Activated CD4-positive, alpha-beta T cell treated with anti-CD3 and anti-CD28 coated beads, Interleukin-2, amount 10 ng/mL, durations not matched to agents 7 days and 5 days (primary cell): Measurements from ENCODE around the gene GIGYF2. TPM values are rescaled to one million over a fixed set of nuclear protein-coding genes. Genes with fewer than 3 reads are reported as not detected.
A peak's percentile ranks its signal among the peaks of the same experiment; 100 is the strongest.

ENCODE experiments used
- CTCF ChIA-PET: fragments of 350-600 bp; sonication (Branson Sonifier 250); formaldehyde crosslinking; loops from one replicate; lab custom pipeline; 2021; ENCODE audit warnings: antibody characterized with exemption; lab: Charles Lee
- POLR2A ChIA-PET: fragments of 350-600 bp; sonication (Branson Sonifier 250); formaldehyde crosslinking; loops from one replicate; lab custom pipeline; 2021; ENCODE audit warnings: antibody characterized with exemption; lab: Charles Lee
- DNase-seq: peaks from one replicate; pipeline ENCODE4 v3.0.0-alpha.2; 2020
- H3K27ac Mint-ChIP-seq: one replicate; pipeline ENCODE4 v1.8.0; 2021; ENCODE audit warnings: mild to moderate bottlenecking, moderate library complexity, mixed read lengths
- H3K27me3 Mint-ChIP-seq: one replicate; pipeline ENCODE4 v1.8.0; 2021; ENCODE audit warnings: mixed read lengths
- H3K36me3 Mint-ChIP-seq: one replicate; pipeline ENCODE4 v1.8.0; 2021; ENCODE audit warnings: low read depth, mixed read lengths
- H3K4me1 Mint-ChIP-seq: one replicate; pipeline ENCODE4 v1.8.0; 2021; ENCODE audit warnings: mixed read lengths
- H3K4me3 Mint-ChIP-seq: one replicate; pipeline ENCODE4 v1.8.0; 2021; ENCODE audit warnings: mild to moderate bottlenecking, moderate library complexity, mixed read lengths
- H3K9me3 Mint-ChIP-seq: one replicate; pipeline ENCODE4 v1.8.0; 2021; ENCODE audit warnings: mixed read lengths
- total RNA-seq, 2 experiments: library from RNA; stranded (reverse); gene quantifications; one replicate each; pipeline ENCODE4 v1.2.3, GENCODE V29; 2021

The GIGYF2 gene
- total RNA-seq, 2 experiments from 2014 or later: 54.3 to 58.7 TPM

DNA sequence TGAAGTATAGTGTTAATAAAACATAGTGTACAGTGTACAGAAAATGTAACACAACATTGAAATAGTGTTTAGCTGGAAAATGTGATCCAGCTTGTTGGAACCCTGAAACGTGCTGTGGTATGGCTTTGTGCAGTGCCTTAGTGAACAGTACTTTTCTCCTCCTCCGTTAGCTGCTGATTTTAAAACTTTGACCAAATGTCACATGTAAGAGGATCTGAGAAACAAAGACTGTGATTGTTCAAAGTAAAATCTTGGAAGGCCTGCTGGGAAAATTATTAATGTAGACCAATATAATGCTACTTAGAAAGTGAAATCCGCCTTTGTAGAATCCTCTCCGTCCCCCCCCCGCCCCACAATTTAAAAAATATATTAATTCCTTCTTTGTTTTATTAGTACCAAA, 80.1 kb downstream of the GIGYF2 start:
- POLR2A ChIA-PET: no interaction called here
- no peak overlapping the region for H3K27ac Mint-ChIP-seq
- peaks cover 23% of the 10 kb centered on the region for H3K36me3 Mint-ChIP-seq
- H3K4me3 Mint-ChIP-seq: no peak overlapping the region
- H3K27me3 Mint-ChIP-seq: no peaks in the 10 kb centered on the region
- H3K4me1 Mint-ChIP-seq: peaks cover 20% of the 10 kb centered on the region
- no peaks in the 10 kb centered on the region for H3K9me3 Mint-ChIP-seq
- CTCF ChIA-PET: no interaction called here
- no peak for DNase-seq

DNA sequence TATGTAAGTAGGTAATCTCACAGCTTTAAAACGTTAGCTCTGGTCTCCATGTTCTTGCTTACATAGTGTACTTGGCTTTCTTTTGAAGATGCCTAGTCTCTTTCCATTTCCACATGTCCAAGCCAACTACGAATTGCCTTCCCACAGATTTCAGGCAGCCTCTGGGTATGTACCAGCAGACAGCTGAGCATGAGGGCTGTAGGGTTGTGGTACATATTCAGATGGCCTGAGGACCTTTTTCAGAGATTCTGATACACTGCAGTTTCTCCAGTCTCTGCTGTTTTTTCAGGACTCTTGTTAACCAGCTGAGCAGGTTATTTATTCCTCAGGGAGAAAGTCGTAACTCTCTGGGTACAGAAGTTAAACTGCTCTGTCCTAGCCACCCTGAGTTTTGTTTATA, 82.3 kb downstream of the GIGYF2 start:
- ChIA-PET POLR2A (no interaction called here), CTCF (no interaction called here)
- Mint-ChIP-seq H3K9me3 (no peaks in the 10 kb centered on the region), H3K36me3 (peaks cover 22% of the 10 kb centered on the region), H3K27me3 (no peaks in the 10 kb centered on the region), H3K4me3 (no peak overlapping the region), H3K4me1 (peaks cover 8% of the 10 kb centered on the region), H3K27ac (no peak overlapping the region)
- DNase-seq: no peak

- no peak for DNase-seq
- CTCF ChIA-PET: interaction anchor here (0.8 kb wide), 1 partner anchor 21 kb away, joined by 3 read pairs; no protein-coding TSS in a partner anchor
- Mint-ChIP-seq H3K36me3 (peaks cover 21% of the 10 kb centered on the region), H3K27me3 (no peaks in the 10 kb centered on the region), H3K9me3 (peaks cover 2% of the 10 kb centered on the region), H3K27ac (no peak overlapping the region), H3K4me1 (peaks cover 8% of the 10 kb centered on the region), H3K4me3 (no peak overlapping the region)
- POLR2A ChIA-PET: no interaction called here
These were observed 82.8 kb downstream of the GIGYF2 start for GRCh38 chr2:232779934-232780333.

- DNase-seq: peak; percentile 25
- peaks cover 21% of the 10 kb centered on the region for H3K36me3 Mint-ChIP-seq
- peaks cover 2% of the 10 kb centered on the region for H3K9me3 Mint-ChIP-seq
- ChIA-PET POLR2A (no interaction called here), CTCF (no interaction called here)
- no peak overlapping the region for H3K4me3 Mint-ChIP-seq
- H3K4me1 Mint-ChIP-seq: peaks cover 8% of the 10 kb centered on the region
- H3K27ac Mint-ChIP-seq: no peak overlapping the region
- H3K27me3 Mint-ChIP-seq: no peaks in the 10 kb centered on the region
These were observed 84.6 kb downstream of the GIGYF2 start for GRCh38 chr2:232781765-232782164.

GRCh38 chr2:232783278-232783677, 86.1 kb downstream of the GIGYF2 start:
- Mint-ChIP-seq H3K4me3 (no peak overlapping the region), H3K36me3 (peaks cover 32% of the 10 kb centered on the region), H3K27ac (no peak overlapping the region), H3K27me3 (no peaks in the 10 kb centered on the region), H3K9me3 (peaks cover 2% of the 10 kb centered on the region), H3K4me1 (peaks cover 8% of the 10 kb centered on the region)
- ChIA-PET CTCF (interaction anchor here (1.3 kb wide), 1 partner anchor 277 kb away, joined by 4 read pairs; no protein-coding TSS in a partner anchor), POLR2A (interaction anchor here (0.6 kb wide), 1 partner anchor 420 kb away, joined by 4 read pairs; no protein-coding TSS in a partner anchor)
- no peak for DNase-seq

- Mint-ChIP-seq H3K9me3 (peaks cover 2% of the 10 kb centered on the region), H3K4me3 (no peak overlapping the region), H3K27ac (no peak overlapping the region), H3K36me3 (peaks cover 50% of the 10 kb centered on the region), H3K27me3 (no peaks in the 10 kb centered on the region), H3K4me1 (no peaks in the 10 kb centered on the region)
- no peak for DNase-seq
- ChIA-PET CTCF (interaction anchor here (1.3 kb wide), 1 partner anchor 10 kb away, joined by 3 read pairs; no protein-coding TSS in a partner anchor), POLR2A (no interaction called here)
These were observed 90.7 kb downstream of the GIGYF2 start for GRCh38 chr2:232787806-232788205.

GRCh38 chr2:232789082-232789481, 92.0 kb downstream of the GIGYF2 start:
- ChIA-PET CTCF (no interaction called here), POLR2A (no interaction called here)
- H3K27ac Mint-ChIP-seq: no peak overlapping the region
- H3K4me1 Mint-ChIP-seq: no peaks in the 10 kb centered on the region
- peaks cover 2% of the 10 kb centered on the region for H3K9me3 Mint-ChIP-seq
- H3K36me3 Mint-ChIP-seq: peaks cover 43% of the 10 kb centered on the region
- DNase-seq: no peak
- no peak overlapping the region for H3K4me3 Mint-ChIP-seq
- H3K27me3 Mint-ChIP-seq: no peaks in the 10 kb centered on the region

DNA sequence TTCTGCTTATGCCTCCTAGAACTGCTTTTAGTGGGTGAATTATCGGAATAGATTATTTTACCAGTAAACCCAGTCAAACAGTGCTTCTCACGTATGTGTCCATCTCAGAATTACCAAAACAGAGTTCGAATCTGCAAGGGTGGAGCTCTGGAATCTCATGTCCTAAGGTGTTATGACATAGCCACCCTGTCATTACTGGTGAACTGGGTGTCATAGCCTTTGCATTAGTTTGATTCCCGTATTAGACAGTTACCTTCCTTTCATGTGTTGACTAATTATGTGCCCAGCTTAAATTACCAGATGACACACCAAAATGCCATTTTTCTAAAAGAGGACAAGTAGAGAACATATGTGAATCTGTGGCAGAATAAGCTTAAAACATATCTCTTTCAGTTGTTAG, 94.4 kb downstream of the GIGYF2 start:
- Mint-ChIP-seq H3K27ac (no peak overlapping the region), H3K4me3 (no peak overlapping the region), H3K36me3 (peaks cover 51% of the 10 kb centered on the region), H3K4me1 (no peaks in the 10 kb centered on the region), H3K27me3 (no peaks in the 10 kb centered on the region), H3K9me3 (no peaks in the 10 kb centered on the region)
- CTCF ChIA-PET: interaction anchor here (0.9 kb wide), 1 partner anchor 440 kb away, joined by 3 read pairs; no protein-coding TSS in a partner anchor
- POLR2A ChIA-PET: no interaction called here
- DNase-seq: no peak

DNA sequence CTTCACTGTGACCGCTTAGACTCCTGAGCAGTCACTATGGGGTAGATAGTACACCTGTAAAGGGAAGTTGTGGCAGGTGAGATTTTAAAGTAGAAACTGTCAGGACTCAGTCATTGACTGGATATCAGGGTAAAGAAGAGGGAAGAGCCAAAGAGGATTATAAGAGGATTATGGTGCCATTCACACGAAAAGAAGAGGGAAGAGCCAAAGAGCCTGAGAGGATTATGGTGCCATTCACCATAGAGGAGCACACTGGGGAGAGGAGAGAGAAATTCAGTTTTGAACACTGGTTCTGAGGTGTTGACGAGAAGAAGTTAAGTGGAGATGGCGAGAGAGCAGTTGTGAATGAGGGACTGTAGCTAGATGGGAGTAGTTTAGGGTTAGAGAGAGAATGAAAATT, 96.1 kb downstream of the GIGYF2 start:
- H3K27ac Mint-ChIP-seq: no peak overlapping the region
- H3K36me3 Mint-ChIP-seq: peaks cover 51% of the 10 kb centered on the region
- H3K9me3 Mint-ChIP-seq: no peaks in the 10 kb centered on the region
- H3K4me3 Mint-ChIP-seq: no peak overlapping the region
- H3K27me3 Mint-ChIP-seq: no peaks in the 10 kb centered on the region
- H3K4me1 Mint-ChIP-seq: no peaks in the 10 kb centered on the region
- ChIA-PET POLR2A (no interaction called here), CTCF (no interaction called here)
- no peak for DNase-seq

DNA sequence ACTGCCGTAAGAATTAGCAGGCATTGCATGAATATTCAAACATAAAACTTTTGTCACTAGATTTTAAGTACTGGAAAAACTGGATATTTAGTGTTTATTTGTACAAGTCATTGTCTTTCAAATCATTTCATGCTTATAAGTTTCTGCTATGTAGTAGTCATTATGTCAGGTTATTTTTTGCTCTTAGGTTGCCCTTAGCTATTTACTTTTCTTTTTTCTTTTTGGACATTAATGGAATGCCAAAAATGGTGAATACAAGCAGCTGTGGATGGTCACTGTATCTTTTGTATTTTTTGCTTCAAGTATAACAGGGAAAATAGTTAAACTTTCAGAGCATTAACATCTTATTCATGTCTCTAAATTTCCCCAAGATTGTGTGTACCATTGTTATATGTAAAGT, 97.8 kb downstream of the GIGYF2 start:
- H3K9me3 Mint-ChIP-seq: no peaks in the 10 kb centered on the region
- H3K27ac Mint-ChIP-seq: no peak overlapping the region
- POLR2A ChIA-PET: no interaction called here
- no peaks in the 10 kb centered on the region for H3K4me1 Mint-ChIP-seq
- DNase-seq: no peak
- H3K27me3 Mint-ChIP-seq: no peaks in the 10 kb centered on the region
- peaks cover 51% of the 10 kb centered on the region for H3K36me3 Mint-ChIP-seq
- CTCF ChIA-PET: interaction anchor here (1.0 to 1.3 kb wide), 3 partner anchors 10 to 51 kb away, joined by 3 read pairs; no protein-coding TSS in a partner anchor
- no peak overlapping the region for H3K4me3 Mint-ChIP-seq

DNA sequence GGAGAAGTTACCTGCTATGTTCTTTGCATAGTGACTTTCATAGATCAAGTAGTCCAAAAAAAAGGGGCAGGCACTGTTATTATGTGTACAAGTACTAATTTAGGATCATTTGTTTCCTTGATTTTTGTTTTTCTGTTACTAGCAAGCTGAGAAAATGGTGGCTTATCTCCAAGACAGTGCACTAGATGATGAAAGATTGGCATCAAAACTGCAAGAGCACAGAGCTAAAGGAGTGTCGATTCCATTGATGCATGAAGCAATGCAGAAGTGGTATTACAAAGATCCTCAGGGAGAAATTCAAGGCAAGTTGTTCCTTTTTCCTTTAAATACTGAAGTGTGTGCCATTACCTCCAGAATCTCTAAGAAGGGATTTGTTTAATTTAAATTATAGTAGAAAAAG, 98.8 kb downstream of the GIGYF2 start:
- no peaks in the 10 kb centered on the region for H3K4me1 Mint-ChIP-seq
- H3K27ac Mint-ChIP-seq: no peak overlapping the region
- DNase-seq: no peak
- peaks cover 52% of the 10 kb centered on the region for H3K36me3 Mint-ChIP-seq
- POLR2A ChIA-PET: no interaction called here
- H3K27me3 Mint-ChIP-seq: no peaks in the 10 kb centered on the region
- H3K9me3 Mint-ChIP-seq: no peaks in the 10 kb centered on the region
- no peak overlapping the region for H3K4me3 Mint-ChIP-seq
- CTCF ChIA-PET: interaction anchor here (1.2 to 1.3 kb wide), 2 partner anchors 11 to 52 kb away, joined by 3 read pairs; no protein-coding TSS in a partner anchor

- H3K27me3 Mint-ChIP-seq: no peaks in the 10 kb centered on the region
- peaks cover 62% of the 10 kb centered on the region for H3K36me3 Mint-ChIP-seq
- POLR2A ChIA-PET: interaction anchor here (0.6 kb wide), 1 partner anchor 125 kb away, joined by 4 read pairs; no protein-coding TSS in a partner anchor
These were observed 101.1 kb downstream of the GIGYF2 start for GRCh38 chr2:232798187-232798586.

GRCh38 chr2:232800166-232800565, 103.0 kb downstream of the GIGYF2 start:
- no peak overlapping the region for H3K27ac Mint-ChIP-seq
- DNase-seq: no peak
- H3K9me3 Mint-ChIP-seq: peaks cover 9% of the 10 kb centered on the region
- H3K36me3 Mint-ChIP-seq: peaks cover 66% of the 10 kb centered on the region
- no peaks in the 10 kb centered on the region for H3K4me1 Mint-ChIP-seq
- POLR2A ChIA-PET: no interaction called here
- CTCF ChIA-PET: no interaction called here
- no peak overlapping the region for H3K4me3 Mint-ChIP-seq
- H3K27me3 Mint-ChIP-seq: no peaks in the 10 kb centered on the region

More at GRCh38 chr2:232798187-232798586, 101.1 kb downstream of the GIGYF2 start:
- no peak for DNase-seq
- Mint-ChIP-seq H3K27ac (no peak overlapping the region), H3K4me3 (no peak overlapping the region), H3K9me3 (peaks cover 9% of the 10 kb centered on the region), H3K4me1 (no peaks in the 10 kb centered on the region)
- CTCF ChIA-PET: interaction anchor here (0.6 to 1.4 kb wide), 3 partner anchors 11 to 203 kb away, joined by 3 to 4 read pairs (median 3); no protein-coding TSS in a partner anchor

DNA sequence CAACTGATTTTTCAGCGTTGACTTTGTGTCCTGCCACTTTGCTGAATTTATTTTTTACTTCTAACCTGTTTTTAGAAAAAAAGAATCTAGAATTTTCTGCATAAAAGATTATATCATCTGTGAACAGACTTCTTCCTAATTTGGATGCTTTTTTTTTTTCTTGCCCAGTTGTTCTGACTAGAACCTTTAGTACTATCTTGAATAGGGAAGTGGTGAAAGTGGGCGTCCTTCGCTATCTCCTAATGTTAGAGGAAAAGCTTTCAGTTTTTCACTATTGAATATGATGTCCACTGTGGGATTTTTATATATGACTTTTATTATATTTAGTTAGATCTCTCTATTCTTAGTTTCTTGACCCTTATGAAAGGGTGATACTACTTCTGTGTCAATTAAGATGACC, 105.0 kb downstream of the GIGYF2 start:
- ChIA-PET CTCF (no interaction called here), POLR2A (no interaction called here)
- no peak for DNase-seq
- H3K27ac Mint-ChIP-seq: no peak overlapping the region
- no peaks in the 10 kb centered on the region for H3K27me3 Mint-ChIP-seq
- peaks cover 9% of the 10 kb centered on the region for H3K9me3 Mint-ChIP-seq
- H3K4me1 Mint-ChIP-seq: no peaks in the 10 kb centered on the region
- peaks cover 60% of the 10 kb centered on the region for H3K36me3 Mint-ChIP-seq
- H3K4me3 Mint-ChIP-seq: no peak overlapping the region
